Epithelial cell of esophagus (primary cell): ENCODE results near the gene HERC6.
"Not testable (repeated sequence)": the region's sequence is repeated elsewhere in the genome, so short reads cannot be mapped to it uniquely, and the experiment has no call there.

ENCODE experiments used
- DNase-seq: peaks from one replicate; pipeline ENCODE4 v3.0.0; 2010; ENCODE audit warnings: low read depth
- H3K4me3 ChIP-seq: 2 replicates; pipeline ENCODE4 v1.5.1; 2011; ENCODE audit warnings: mild to moderate bottlenecking, low read length, control low read depth
- CTCF ChIP-seq: IDR thresholded peaks from 2 replicates; pipeline ENCODE4 v1.5.1; 2011; ENCODE audit warnings: low read depth, mild to moderate bottlenecking, low read length, control low read depth, inconsistent platforms; ENCODE audit not compliant: insufficient read depth; ENCODE audit errors: missing control alignments

Gene HERC6

GRCh38 chr4:88378691-88379559, at the start of gene HERC6:
TSS of gene HERC6 (plus strand) at chr4:88378852. CDS start at chr4:88378922, 70 bp downstream.
- TF ChIP-seq CTCF, result peak; percentile 55
- DNase-seq, result peak; percentile 79
- H3K4me3 ChIP-seq, result peak within 1 kb of the TSS; percentile 78

- no peak overlapping the region for H3K4me3 ChIP-seq
- no peak for TF ChIP-seq CTCF
- peak; percentile 86 for DNase-seq
These were observed 44.8 kb upstream of the HERC6 start for GRCh38 chr4:88333741-88334405.

- no peak overlapping the region for H3K4me3 ChIP-seq
- DNase-seq, result no peak
- TF ChIP-seq CTCF, result no peak
These were observed 43.5 kb upstream of the HERC6 start for GRCh38 chr4:88335092-88335665.

- DNase-seq, result peak; percentile 83
- no peak for TF ChIP-seq CTCF
- no peak overlapping the region for H3K4me3 ChIP-seq
These were observed 37.1 kb upstream of the HERC6 start for GRCh38 chr4:88341227-88342192.

GRCh38 chr4:88346902-88347301, 31.8 kb upstream of the HERC6 start:
- H3K4me3 ChIP-seq, DNase-seq: not testable (repeated sequence)

- DNase-seq, H3K4me3 ChIP-seq: not testable (repeated sequence)
These were observed 29.9 kb upstream of the HERC6 start for GRCh38 chr4:88348761-88349160.

GRCh38 chr4:88350786-88351185, 27.9 kb upstream of the HERC6 start:
- TF ChIP-seq CTCF, result no peak
- no peak for DNase-seq
- no peak overlapping the region for H3K4me3 ChIP-seq
